Measurements from ENCODE around the gene HBZ. TPM values are rescaled to one million over a fixed set of nuclear protein-coding genes. Genes with fewer than 3 reads are reported as not detected.
"Not testable (repeated sequence)": the region's sequence is repeated elsewhere in the genome, so short reads cannot be mapped to it uniquely, and the experiment has no call there.

HBZ gene
- not detected for total RNA-seq

DNA sequence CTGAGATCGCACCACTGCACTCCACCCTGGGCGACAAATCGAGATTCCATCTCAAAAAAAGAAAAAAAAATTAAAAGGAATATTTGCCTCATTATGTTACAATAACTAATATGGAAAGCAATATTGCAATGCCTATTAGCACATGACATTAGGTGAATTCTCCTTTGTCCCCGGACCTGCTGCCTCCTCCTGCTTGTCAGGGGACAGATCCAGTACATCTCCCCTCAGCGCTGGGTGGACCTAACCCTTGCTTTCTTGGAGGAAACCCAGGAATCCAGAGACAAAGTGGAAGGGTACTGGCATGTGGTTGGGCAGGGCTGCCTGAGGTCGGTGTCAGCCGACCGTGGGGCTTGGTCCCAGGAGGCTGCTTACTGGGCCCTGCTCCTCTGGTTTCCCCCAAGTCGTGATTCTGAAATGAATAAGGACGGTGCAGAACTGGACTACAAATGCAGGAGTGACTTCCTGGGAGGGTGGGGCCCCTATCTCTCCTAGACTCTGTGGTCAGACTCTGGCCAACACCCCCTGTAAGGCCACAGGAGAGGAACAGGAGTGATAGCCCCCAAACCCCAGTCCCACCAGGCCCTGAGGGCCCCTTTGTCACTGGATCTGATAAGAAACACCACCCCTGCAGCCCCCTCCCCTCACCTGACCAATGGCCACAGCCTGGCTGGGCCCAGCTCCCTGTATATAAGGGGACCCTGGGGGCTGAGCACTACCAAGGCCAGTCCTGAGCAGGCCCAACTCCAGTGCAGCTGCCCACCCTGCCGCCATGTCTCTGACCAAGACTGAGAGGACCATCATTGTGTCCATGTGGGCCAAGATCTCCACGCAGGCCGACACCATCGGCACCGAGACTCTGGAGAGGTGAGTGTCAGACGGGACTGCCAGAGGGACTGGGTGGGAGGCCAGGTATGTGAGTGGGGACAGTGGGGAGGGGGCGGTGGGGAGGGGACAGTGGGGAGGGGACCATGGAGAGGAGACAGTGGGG, at the start of gene HBZ:
HBZ (plus strand) TSS at position 504 of the 988 bp plus-strand sequence; CDS start at position 770, 266 bp downstream.
- DNase-seq (ENCODE audit: low spot score), result peak; percentile 43

DNA sequence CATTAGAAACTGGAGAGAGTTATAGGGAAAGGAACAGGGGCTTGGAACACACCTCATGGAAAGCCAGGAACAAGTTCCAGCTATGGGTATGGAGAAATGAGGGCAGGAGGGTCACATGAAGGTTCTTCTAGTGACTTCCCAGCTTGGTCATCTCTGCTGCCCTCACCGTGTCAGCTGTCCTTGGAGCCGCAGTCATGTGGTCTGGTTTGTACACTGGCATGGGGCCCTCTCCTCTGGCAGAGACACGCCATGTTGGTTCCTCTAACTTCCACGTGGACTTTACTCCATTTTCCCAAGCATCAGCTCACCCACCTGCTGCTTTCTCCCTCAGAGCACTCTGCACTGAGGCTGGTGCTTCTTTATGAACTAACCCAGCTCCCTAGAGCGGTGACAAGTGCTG, 48.1 kb upstream of the HBZ start:
- no peak for DNase-seq (ENCODE audit: low spot score)

- DNase-seq (ENCODE audit: low spot score), result no peak
Observed at GRCh38 chr16:104928-105327, 47.5 kb upstream of the HBZ start.

DNA sequence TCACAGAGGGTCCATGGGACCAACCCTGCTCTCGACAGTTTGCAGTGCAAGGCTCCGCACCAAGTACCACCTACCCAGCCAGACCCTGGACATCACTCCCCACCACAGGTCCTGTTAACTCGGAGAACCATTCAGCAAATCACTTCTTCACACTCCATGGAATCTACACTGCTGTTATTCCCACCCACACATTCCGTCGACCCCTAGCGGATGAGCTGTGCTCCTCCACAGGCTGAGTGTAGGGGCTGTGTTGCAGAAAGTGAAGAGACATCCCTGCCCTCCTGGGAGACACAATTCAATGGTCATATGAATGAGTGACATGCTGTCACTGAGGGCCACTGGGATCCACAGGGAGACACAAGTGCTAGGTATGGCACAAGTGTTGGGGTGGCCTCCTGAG, 46.9 kb upstream of the HBZ start:
- DNase-seq (ENCODE audit: low spot score), result no peak

DNA sequence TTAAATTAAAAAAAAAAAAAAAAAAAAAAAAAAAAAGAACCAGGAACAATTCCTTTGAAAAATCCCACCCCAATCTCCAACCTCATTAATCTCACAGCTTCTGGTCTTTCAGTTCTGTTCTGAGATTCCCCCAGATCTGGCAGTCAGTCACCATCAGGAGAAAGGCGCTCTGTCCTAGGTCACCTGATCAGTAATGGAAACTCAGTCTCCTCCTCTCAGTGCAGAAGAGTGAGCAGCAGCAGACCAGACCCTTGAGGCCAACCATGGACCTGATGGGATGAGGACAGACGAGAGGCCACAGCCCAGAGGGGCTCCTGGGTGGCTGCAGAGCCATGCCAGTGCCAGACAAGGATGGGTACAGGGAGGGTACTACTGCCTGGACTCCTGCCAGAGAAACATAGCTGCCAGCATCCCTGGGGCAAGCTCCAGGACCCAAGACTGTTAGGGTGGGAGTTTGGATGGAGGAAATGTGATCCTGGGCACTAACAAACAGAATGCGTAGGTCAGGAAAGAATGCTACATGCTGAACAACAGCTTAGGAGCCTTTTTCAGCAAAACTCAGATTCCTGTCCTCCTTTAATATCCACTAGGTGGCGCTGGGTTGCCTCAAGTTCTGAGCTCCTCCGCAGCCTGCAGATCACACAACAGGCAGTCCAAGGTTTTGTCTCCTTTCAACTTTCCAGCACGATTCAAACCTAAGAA, 45.7 kb upstream of the HBZ start:
- DNase-seq (ENCODE audit: low spot score), result no peak

GRCh38 chr16:112153-112840, 40.1 kb upstream of the HBZ start:
- no peak for DNase-seq (ENCODE audit: low spot score)

DNA sequence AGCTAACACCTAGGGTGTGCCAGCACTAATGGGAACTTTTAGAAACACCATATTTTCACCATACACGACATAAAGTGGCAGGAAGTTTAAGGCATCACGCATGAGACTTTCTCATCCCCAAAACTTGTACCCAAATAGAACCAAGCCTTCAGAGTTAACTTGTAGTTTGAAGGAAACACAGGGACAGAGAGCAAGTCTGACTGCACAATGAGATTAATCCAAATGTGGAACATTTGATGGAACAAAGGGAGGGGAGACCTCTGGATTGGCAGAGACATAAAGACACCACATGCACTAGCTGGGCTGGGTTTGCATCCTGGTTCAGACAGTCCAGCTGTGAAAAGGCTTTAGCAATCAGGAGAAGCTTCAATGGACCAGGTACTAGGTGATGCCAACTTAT, 38.1 kb upstream of the HBZ start:
- no peak for DNase-seq (ENCODE audit: low spot score)

GRCh38 chr16:116015-116414, 36.4 kb upstream of the HBZ start:
- no peak for DNase-seq (ENCODE audit: low spot score)

DNA sequence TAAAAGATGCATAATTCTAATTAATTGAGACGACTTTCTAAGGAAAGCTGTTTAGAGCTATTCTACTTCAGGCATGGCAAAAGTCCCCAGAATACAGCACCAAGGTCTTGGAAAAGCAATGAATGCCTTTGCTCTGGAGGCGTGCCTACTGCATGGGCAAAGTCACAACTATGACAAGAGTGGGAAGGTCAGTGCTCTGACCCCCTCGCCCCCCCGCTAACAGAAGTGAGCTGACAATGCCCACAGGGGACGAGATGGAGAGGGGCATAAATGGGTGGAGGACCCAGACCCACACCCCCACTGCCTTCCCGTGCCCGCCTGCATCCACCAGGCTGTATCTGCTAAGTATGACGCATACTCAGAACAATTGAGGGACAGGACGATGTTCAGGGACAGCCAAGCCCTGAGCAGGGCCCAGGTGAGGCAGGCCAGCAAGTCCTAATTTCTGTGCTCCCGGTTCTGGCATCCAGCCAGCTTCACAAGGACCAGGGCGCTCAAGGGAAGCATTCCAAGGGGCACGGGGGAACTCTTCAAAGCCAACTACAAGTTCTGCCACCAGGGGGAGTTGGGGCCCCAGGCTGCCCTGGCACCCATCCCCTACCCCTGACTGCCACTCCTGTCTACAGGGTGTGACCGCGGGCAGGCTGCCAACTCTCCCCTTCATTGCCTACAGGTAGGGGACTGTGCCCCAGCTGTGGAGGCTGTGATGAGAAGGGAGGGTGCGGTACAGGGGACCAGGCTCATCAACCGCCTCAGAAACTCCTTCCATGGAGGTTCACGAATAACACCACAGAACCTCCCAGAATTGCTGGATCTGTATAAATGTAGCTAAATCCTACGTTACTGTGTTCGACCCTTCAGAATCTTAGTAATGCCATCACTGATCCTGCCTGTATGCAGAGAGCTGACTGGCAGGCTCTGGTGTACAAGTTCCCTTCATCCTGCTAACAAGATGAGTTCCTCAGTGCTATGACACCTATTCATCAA, 34.8 kb upstream of the HBZ start:
- DNase-seq (ENCODE audit: low spot score), result no peak

DNA sequence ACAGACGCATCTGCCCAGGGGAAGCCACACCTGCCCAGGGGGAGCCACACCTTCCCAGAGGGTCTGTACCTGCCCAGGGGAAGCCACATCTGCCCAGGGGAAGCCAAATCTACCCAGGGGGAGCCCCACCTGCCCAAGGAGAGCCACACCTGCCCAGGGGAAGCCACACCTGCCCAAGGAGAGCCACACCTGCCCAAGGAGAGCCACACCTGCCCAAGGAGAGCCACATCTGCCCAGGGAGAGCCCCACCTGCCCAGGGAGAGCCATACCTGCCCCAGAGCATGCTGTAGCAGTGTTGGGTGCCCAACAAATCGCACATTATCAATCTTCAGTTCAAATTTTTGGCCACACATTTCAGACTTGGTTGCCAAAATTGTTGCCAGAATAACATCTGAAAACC, 33.6 kb upstream of the HBZ start:
- DNase-seq (ENCODE audit: low spot score), result no peak

GRCh38 chr16:119295-119694, 33.1 kb upstream of the HBZ start:
- no peak for DNase-seq (ENCODE audit: low spot score)

GRCh38 chr16:119835-120491, 32.5 kb upstream of the HBZ start:
- DNase-seq (ENCODE audit: low spot score), result no peak

- DNase-seq (ENCODE audit: low spot score), result no peak
Observed at GRCh38 chr16:120756-121155, 31.7 kb upstream of the HBZ start.

DNA sequence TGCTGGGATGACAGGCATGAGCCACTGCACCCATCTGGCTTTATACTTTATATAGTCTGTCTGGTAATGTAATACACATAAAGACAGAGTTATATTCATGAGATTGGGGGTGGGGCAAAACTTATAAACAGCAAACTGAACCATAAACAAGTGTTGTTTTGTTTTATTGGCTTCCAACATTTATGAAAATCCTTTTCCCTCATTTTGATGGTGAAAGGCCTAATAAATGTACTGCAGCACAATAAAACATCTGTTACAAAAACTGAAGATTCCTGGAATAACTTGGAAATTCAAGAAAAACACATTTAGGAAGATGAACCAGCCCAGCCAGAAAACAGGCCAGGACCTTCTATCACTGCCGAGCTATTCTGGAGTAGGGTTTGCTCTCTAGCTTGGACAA, 30.1 kb upstream of the HBZ start:
- no peak for DNase-seq (ENCODE audit: low spot score)

DNA sequence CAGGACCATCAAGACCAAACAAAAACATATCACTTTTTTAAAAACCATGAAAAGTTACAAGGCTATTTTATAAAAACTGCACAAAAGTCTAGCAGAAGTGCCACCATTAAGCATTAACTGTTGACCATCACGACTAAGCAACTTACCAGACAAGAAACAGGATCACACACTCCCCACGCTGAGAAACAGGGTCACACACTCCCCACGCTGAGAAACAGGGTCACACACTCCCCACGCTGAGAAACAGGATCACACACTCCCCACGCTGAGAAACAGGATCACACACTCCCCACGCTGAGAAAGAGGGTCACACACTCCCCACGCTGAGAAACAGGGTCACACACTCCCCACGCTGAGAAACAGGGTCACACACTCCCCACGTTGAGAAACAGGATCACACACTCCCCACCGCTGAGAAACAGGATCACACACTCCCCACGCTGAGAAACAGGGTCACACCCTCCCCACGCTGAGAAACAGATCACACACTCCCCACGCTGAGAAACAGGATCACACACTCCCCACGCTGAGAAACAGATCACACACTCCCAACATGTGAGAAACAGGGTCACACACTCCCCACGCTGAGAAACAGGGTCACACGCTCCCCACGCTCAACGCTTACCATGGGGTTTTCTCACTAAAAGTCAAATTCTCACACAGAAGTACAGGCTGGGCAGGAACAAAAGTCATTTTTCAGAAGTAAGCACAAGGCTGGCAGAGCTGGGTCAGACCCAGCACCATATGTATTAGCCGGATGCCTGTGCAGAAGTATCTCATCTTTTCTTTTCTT, 28.7 kb upstream of the HBZ start:
- DNase-seq (ENCODE audit: low spot score), result not testable (repeated sequence)

- DNase-seq (ENCODE audit: low spot score), result no peak
Observed at GRCh38 chr16:125011-125410, 27.4 kb upstream of the HBZ start.

DNA sequence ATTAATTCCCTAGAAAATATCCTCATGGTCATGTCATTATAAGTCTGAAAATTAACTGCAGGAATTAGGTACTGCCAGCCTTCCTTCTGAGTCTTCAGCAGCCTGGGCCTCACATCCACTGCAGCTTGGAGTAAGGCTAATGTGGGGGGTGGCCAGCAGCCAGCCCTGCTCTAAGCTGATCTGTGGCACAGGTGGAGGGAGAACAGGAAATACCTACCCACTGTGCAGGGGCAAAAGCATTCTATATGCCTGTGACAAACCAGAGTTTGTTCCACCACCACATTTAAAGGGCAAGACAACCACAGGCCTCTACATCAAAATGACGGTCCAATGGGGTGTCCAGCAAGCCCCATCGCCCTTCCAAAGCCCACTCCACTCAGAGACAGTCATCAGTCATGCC, 23.4 kb upstream of the HBZ start:
- DNase-seq (ENCODE audit: low spot score), result no peak

- DNase-seq (ENCODE audit: low spot score), result no peak
Observed at GRCh38 chr16:130533-131173, 21.8 kb upstream of the HBZ start.

DNA sequence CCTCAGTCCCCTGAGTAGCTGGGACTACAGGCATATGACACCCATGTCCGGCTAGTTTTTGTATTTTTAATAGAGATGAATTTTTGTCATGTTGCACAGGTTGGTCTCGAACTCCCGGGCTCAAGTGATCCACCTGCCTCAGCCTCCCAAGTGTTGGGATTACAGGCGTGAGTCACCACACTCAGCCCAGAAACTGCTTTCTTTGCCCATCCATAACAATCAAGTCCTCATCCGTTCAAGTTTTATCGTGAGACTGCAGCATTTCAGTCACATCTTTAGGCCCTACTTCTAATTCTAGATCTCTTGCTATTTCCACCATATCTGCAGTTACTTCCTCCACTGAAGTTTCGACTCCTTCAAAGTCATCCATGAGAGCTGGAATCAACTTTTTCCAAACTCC, 20.3 kb upstream of the HBZ start:
- no peak for DNase-seq (ENCODE audit: low spot score)
